Transverse colon (tissue), 4 donors: Measurements from ENCODE around the gene RBM17. TPM values are rescaled to one million over a fixed set of nuclear protein-coding genes. Genes with fewer than 3 reads are reported as not detected.

Source experiments
- DNase-seq: peaks from one replicate; pipeline ENCODE4 v3.0.0-alpha.2; 2019
- H3K27ac ChIP-seq, 4 donors: fragments of 200-600 bp; sonication (generic); 2 replicates each; pipeline ENCODE4 v1.5.1; 2016 to 2018; ENCODE audit warnings: inconsistent platforms in 4 of 4
- H3K27me3 ChIP-seq: fragments of 200-600 bp; sonication (generic); 2 replicates; pipeline ENCODE4 v1.5.1; 2017; ENCODE audit warnings: inconsistent platforms
- H3K36me3 ChIP-seq, 4 donors: fragments of 200-600 bp; sonication (generic); 2 replicates each; pipeline ENCODE4 v1.5.1; 2017 to 2019; ENCODE audit warnings: inconsistent platforms in 4 of 4
- H3K4me1 ChIP-seq, 4 donors: fragments of 200-600 bp; sonication (generic); 2 replicates each; pipeline ENCODE4 v1.5.1; 2017 to 2020; ENCODE audit warnings: inconsistent platforms in 4 of 4
- H3K4me3 ChIP-seq, 4 donors: fragments of 200-600 bp; sonication (generic); 1 replicate in 1 of 4; 2 replicates in 3 of 4; pipeline versions ENCODE4 v1.5.1 to v1.6.1; 2017 to 2019; ENCODE audit warnings: inconsistent platforms in 4 of 4
- H3K9me3 ChIP-seq, 2 donors: fragments of 200-600 bp; sonication (generic); 2 replicates each; pipeline ENCODE4 v1.5.1; 2017 to 2019; ENCODE audit warnings: inconsistent platforms in 2 of 2
- CTCF ChIP-seq, 5 experiments: fragments of 200-600 bp in 3 of 5; fragments of 450-650 bp in 2 of 5; sonication (generic) in 3 of 5; IDR thresholded peaks; 1 replicate in 2 of 5; 2 replicates in 3 of 5; pipeline ENCODE4 v1.5.1; 2016 to 2017; ENCODE audit warnings: antibody characterized with exemption in 5 of 5, inconsistent platforms in 3 of 5, mild to moderate bottlenecking in 2 of 5, moderate library complexity in 1 of 5
- EP300 ChIP-seq: sonication (generic); formaldehyde crosslinking; IDR thresholded peaks from one replicate; pipeline ENCODE4 v1.6.1; 2017; ENCODE audit warnings: antibody characterized with exemption, low read depth
- POLR2A ChIP-seq: fragments of 450-650 bp; IDR thresholded peaks from one replicate; pipeline ENCODE4 v1.6.1; 2016; ENCODE audit warnings: antibody characterized with exemption, mild to moderate bottlenecking, moderate library complexity
- POLR2AphosphoS5 ChIP-seq, 3 donors: sonication (generic); formaldehyde crosslinking; IDR thresholded peaks; one replicate each; pipeline ENCODE4 v1.6.1; 2016; ENCODE audit warnings: antibody characterized with exemption in 3 of 3
- WGBS, 2 donors: methylation state at CpG; one replicate each; pipeline ENCODE4 v1.1.5; 2018; ENCODE audit warnings: low coverage in 1 of 2; 5-methylcytosine and 5-hydroxymethylcytosine counted together
- in situ Hi-C, 4 donors: fragments of 200-750 bp; cut with MboI; loops; one replicate each; pipeline versions ENCODE4 v1.15.0 to v1.15.1; 2017; ENCODE audit warnings: low sequenced_read_pairs in 3 of 4, low pct_ligation_motif_present in 1 of 4, low pct_unique_long_range_greater_than_20kb in 1 of 4
- intact Hi-C: fragments of 100-400 bp; cut with DNase I; formaldehyde crosslinking; loops from one replicate; pipeline ENCODE4 v1.15.1; 2023; ENCODE audit warnings: low total_unique reads
- total RNA-seq, 4 donors: library from RNA; depleted of rRNA; stranded (reverse); fragments of >200 nt; gene quantifications; one replicate each; pipeline ENCODE4 v1.1.0, GENCODE V29; 2016

The RBM17 gene
- total RNA-seq, 4 donors from 2014 or later = 45.0 to 80.7 (median 64.7) TPM

- H3K36me3 ChIP-seq = no peaks in the 10 kb centered on the region
- in situ Hi-C loops = no loop called here
- TF ChIP-seq POLR2AphosphoS5 (IDR thresholded peaks at IDR 0.05) (peak in 2 of 3 donors; percentile 6 to 39), EP300 (no peak), POLR2A (no peak), CTCF (IDR thresholded peaks at IDR 0.05) (peak in 4 of 5 experiments; percentile 39 to 58 (median 45))
- no peaks in the 10 kb centered on the region for H3K27me3 ChIP-seq
- peaks cover 0 to 25% (median 7%) of the 10 kb centered on the region in 4 donors for H3K4me1 ChIP-seq
- peak; percentile 80 for DNase-seq
- H3K27ac ChIP-seq = peak overlapping the region; percentile 64 to 81 (median 68)
- intact Hi-C loops = no loop called here
- peak overlapping the region; percentile 19 to 41 (median 34) for H3K4me3 ChIP-seq
- 4 to 6% methylated on average over 5 to 18 of the region's 18 CpGs for WGBS, 2 donors
- no peaks in the 10 kb centered on the region for H3K9me3 ChIP-seq
Observed at GRCh38 chr10:6050801-6051445, 37.9 kb upstream of the RBM17 start.

- 57 to 73% methylated on average over 4 to 17 of the region's 17 CpGs for WGBS, 2 donors
- H3K27ac ChIP-seq = peak overlapping the region; percentile 10 to 64 (median 41)
- intact Hi-C loops = no loop called here
- no peak for TF ChIP-seq EP300
- TF ChIP-seq CTCF (IDR thresholded peaks at IDR 0.05) = no peak
- H3K4me1 ChIP-seq = peaks cover 0 to 25% (median 7%) of the 10 kb centered on the region in 4 donors
- H3K36me3 ChIP-seq = no peaks in the 10 kb centered on the region
- no peak overlapping the region for H3K4me3 ChIP-seq
- DNase-seq = peak; percentile 52
- H3K9me3 ChIP-seq = no peaks in the 10 kb centered on the region
- in situ Hi-C loops = no loop called here
- no peaks in the 10 kb centered on the region for H3K27me3 ChIP-seq
Observed at GRCh38 chr10:6052247-6053221, 36.3 kb upstream of the RBM17 start.

- no peaks in the 10 kb centered on the region for H3K36me3 ChIP-seq
- intact Hi-C loops = no loop called here
- in situ Hi-C loops = no loop called here
- no peak overlapping the region for H3K4me3 ChIP-seq
- H3K27me3 ChIP-seq = no peaks in the 10 kb centered on the region
- peak overlapping the region; percentile 10 to 64 (median 41) for H3K27ac ChIP-seq
- no peaks in the 10 kb centered on the region for H3K9me3 ChIP-seq
- no peak for DNase-seq
- H3K4me1 ChIP-seq = peaks cover 0 to 25% (median 7%) of the 10 kb centered on the region in 4 donors
- WGBS, 2 donors = 75 to 85% methylated on average over 4 of the region's 4 CpGs
- TF ChIP-seq POLR2A (no peak), EP300 (no peak), POLR2AphosphoS5 (IDR thresholded peaks at IDR 0.05) (no peak), CTCF (IDR thresholded peaks at IDR 0.05) (no peak)
Observed at GRCh38 chr10:6053303-6053702, 35.5 kb upstream of the RBM17 start.

GRCh38 chr10:6053816-6054631 is 34.8 kb upstream of the RBM17 start:
- peaks cover 0 to 25% (median 7%) of the 10 kb centered on the region in 4 donors for H3K4me1 ChIP-seq
- peak; percentile 52 for DNase-seq
- no peaks in the 10 kb centered on the region for H3K9me3 ChIP-seq
- H3K4me3 ChIP-seq = no peak overlapping the region
- H3K27ac ChIP-seq = peak overlapping the region; percentile 24 to 64 (median 36)
- H3K27me3 ChIP-seq = no peaks in the 10 kb centered on the region
- no peaks in the 10 kb centered on the region for H3K36me3 ChIP-seq
- TF ChIP-seq POLR2AphosphoS5 (IDR thresholded peaks at IDR 0.05) = peak in 1 of 3 donors; percentile 26
- TF ChIP-seq CTCF (IDR thresholded peaks at IDR 0.05) = no peak
- 44 to 60% methylated on average over 8 to 18 of the region's 18 CpGs for WGBS, 2 donors
- in situ Hi-C loops (no loop called here), intact Hi-C loops (no loop called here)
